PC-9 (cell line): ENCODE measurements around the gene PCK2. TPM values are rescaled to one million over a fixed set of nuclear protein-coding genes. Genes with fewer than 3 reads are reported as not detected.

Experiments used
- BruUV-seq: library from RNA; stranded (reverse); fragments of 400-500 nt; replicated peaks from 2 replicates; lab custom pipeline; 2021; lab: Mats Ljungman, UMichigan
- CTCF ChIA-PET: fragments of 300-600 bp; sonication (Branson Sonifier 250); formaldehyde crosslinking; loops from one replicate; lab custom pipeline; 2022; ENCODE audit warnings: antibody characterized with exemption; lab: Charles Lee
- POLR2A ChIA-PET: fragments of 300-600 bp; sonication (Branson Sonifier 250); formaldehyde crosslinking; loops from one replicate; lab custom pipeline; 2022; ENCODE audit warnings: antibody characterized with exemption; ENCODE audit not compliant: unreplicated experiment; lab: Charles Lee
- DNase-seq, 2 experiments: peaks; one replicate each; pipeline versions ENCODE4 v3.0.0 to v3.0.0-alpha.2; 2015 to 2022; ENCODE audit warnings: mixed read lengths in 1 of 2
- H2AFZ ChIP-seq: fragments of 200-600 bp; sonication (generic); 2 replicates; pipeline ENCODE4 v1.8.1; 2017; ENCODE audit warnings: antibody characterized with exemption
- H3F3A ChIP-seq: fragments of 200-600 bp; sonication (generic); 2 replicates; pipeline ENCODE4 v1.8.1; 2017; ENCODE audit warnings: antibody characterized with exemption, mild to moderate bottlenecking, low read depth; ENCODE audit not compliant: insufficient read depth
- H3K27ac ChIP-seq: fragments of 200-600 bp; sonication (generic); 2 replicates; pipeline ENCODE4 v1.6.1; 2016; ENCODE audit warnings: mixed run types
- H3K27me3 ChIP-seq: fragments of 200-600 bp; sonication (generic); 2 replicates; pipeline ENCODE4 v1.6.1; 2016; ENCODE audit warnings: low read depth, mixed run types; ENCODE audit not compliant: insufficient read depth
- H3K36me3 ChIP-seq: fragments of 200-600 bp; sonication (generic); 2 replicates; pipeline ENCODE4 v1.6.1; 2016; ENCODE audit warnings: low read depth, mixed run types
- H3K4me1 ChIP-seq: fragments of 200-600 bp; sonication (generic); replicated peaks from 2 replicates; pipeline ENCODE4 v1.6.1; 2016; ENCODE audit warnings: mixed run types; ENCODE audit not compliant: insufficient read depth
- H3K4me2 ChIP-seq: fragments of 200-600 bp; sonication (generic); 2 replicates; pipeline ENCODE4 v1.6.1; 2017; ENCODE audit warnings: mixed run types
- H3K4me3 ChIP-seq: fragments of 200-600 bp; sonication (generic); 2 replicates; pipeline ENCODE4 v1.6.1; 2016; ENCODE audit warnings: mixed run types
- H3K79me2 ChIP-seq: fragments of 200-600 bp; sonication (generic); 2 replicates; pipeline ENCODE4 v1.6.1; 2017; ENCODE audit warnings: low read depth, mixed run types
- H3K9me2 ChIP-seq: fragments of 200-600 bp; sonication (generic); 2 replicates; pipeline ENCODE4 v1.8.1; 2017; ENCODE audit warnings: mild to moderate bottlenecking; ENCODE audit not compliant: insufficient read depth
- H3K9me3 ChIP-seq: fragments of 200-600 bp; sonication (generic); 2 replicates; pipeline ENCODE4 v1.8.1; 2016; ENCODE audit warnings: low read depth; ENCODE audit not compliant: insufficient read depth
- H4K20me1 ChIP-seq: fragments of 200-600 bp; sonication (generic); 2 replicates; pipeline ENCODE4 v1.8.1; 2017; ENCODE audit not compliant: insufficient read depth
- CTCF ChIP-seq: fragments of 200-600 bp; sonication (generic); conservative IDR thresholded peaks from 2 replicates; pipeline ENCODE4 v1.6.1; 2017; ENCODE audit warnings: mixed run types, antibody characterized with exemption, mild to moderate bottlenecking, moderate library complexity
- EZH2 ChIP-seq: fragments of 200-600 bp; sonication (generic); IDR thresholded peaks from 2 replicates; pipeline ENCODE4 v1.8.0; 2017; ENCODE audit warnings: antibody characterized with exemption, low read depth
- intact Hi-C: fragments of 100-400 bp; cut with micrococcal nuclease; formaldehyde crosslinking; loops from one replicate; pipeline ENCODE4 v1.10.0; 2022; ENCODE audit not compliant: unreplicated experiment
- total RNA-seq: library from RNA; stranded (reverse); gene quantifications from 2 replicates; pipeline ENCODE4 v1.2.3, GENCODE V29; 2021

Gene PCK2
- total RNA-seq, 1 experiment from 2014 or later = 77.4 TPM

GRCh38 chr14:24138396-24139271 lies 44.5 kb downstream of the PCK2 start:
- Histone ChIP-seq H3K79me2 (peaks cover 21% of the 10 kb centered on the region), H3K27ac (no peak overlapping the region), H3K9me3 (no peaks in the 10 kb centered on the region), H3K36me3 (no peaks in the 10 kb centered on the region), H3K4me3 (no peak overlapping the region), H3K27me3 (no peaks in the 10 kb centered on the region), H4K20me1 (no peaks in the 10 kb centered on the region), H3K4me2 (peak overlapping the region; percentile 85; the same call in 1 of the 2 replicates), H3K4me1 (peaks cover 20% of the 10 kb centered on the region), H3F3A (peaks cover 14% of the 10 kb centered on the region), H3K9me2 (no peaks in the 10 kb centered on the region), H2AFZ (no peak overlapping the region)
- TF ChIP-seq CTCF = no peak
- no peak for TF ChIP-seq EZH2
- intact Hi-C loops = no loop called here
- BruUV-seq = no TSS peak
- ChIA-PET CTCF (no interaction called here), POLR2A (no interaction called here)
- no peak for DNase-seq

GRCh38 chr14:24139272-24139934 lies 45.3 kb downstream of the PCK2 start:
- POLR2A ChIA-PET = no interaction called here
- Histone ChIP-seq H4K20me1 (no peaks in the 10 kb centered on the region), H3K9me3 (no peaks in the 10 kb centered on the region), H3K4me1 (peaks cover 20% of the 10 kb centered on the region), H2AFZ (no peak overlapping the region), H3K27me3 (no peaks in the 10 kb centered on the region), H3F3A (peaks cover 14% of the 10 kb centered on the region), H3K9me2 (no peaks in the 10 kb centered on the region), H3K4me3 (peak overlapping the region; percentile 74; the same call in 1 of the 2 replicates), H3K36me3 (no peaks in the 10 kb centered on the region), H3K4me2 (peak overlapping the region; percentile 85), H3K79me2 (peaks cover 21% of the 10 kb centered on the region), H3K27ac (no peak overlapping the region)
- CTCF ChIA-PET = no interaction called here
- DNase-seq = no peak
- TF ChIP-seq CTCF (no peak), EZH2 (no peak)
- no TSS peak for BruUV-seq
- intact Hi-C loops = no loop called here

GRCh38 chr14:24141097-24141880 lies 47.2 kb downstream of the PCK2 start, which contains the start of gene EMC9:
Gene EMC9 (minus strand): TSS chr14:24141591. CDS start chr14:24141304, 287 bp downstream.
- no peaks in the 10 kb centered on the region for H3K27me3 ChIP-seq
- CTCF ChIA-PET = interaction anchor here (0.7 kb wide), 2 partner anchors 12 to 20 kb away, joined by 3 read pairs; no protein-coding TSS in a partner anchor
- H3K4me1 ChIP-seq = peaks cover 23% of the 10 kb centered on the region
- peak within 1 kb of the TSS; percentile 38 for H3K27ac ChIP-seq
- H3K9me2 ChIP-seq = no peaks in the 10 kb centered on the region
- H3F3A ChIP-seq = peaks cover 7% of the 10 kb centered on the region
- POLR2A ChIA-PET = interaction anchor here (0.6 to 0.9 kb wide), 3 partner anchors 20 to 589 kb away, joined by 3 to 14 read pairs (median 5); partner anchors contain the start of gene IRF9
- peak within 1 kb of the TSS; percentile 70 for H2AFZ ChIP-seq
- BruUV-seq = TSS peak; percentile 18
- H3K9me3 ChIP-seq = no peaks in the 10 kb centered on the region
- peak within 1 kb of the TSS; percentile 85 for H3K4me2 ChIP-seq
- peaks cover 38% of the 10 kb centered on the region for H3K79me2 ChIP-seq
- H3K36me3 ChIP-seq = no peaks in the 10 kb centered on the region
- no peak for TF ChIP-seq CTCF
- no peak for TF ChIP-seq EZH2
- intact Hi-C loops = no loop called here
- peak; percentile 88 to 91 for DNase-seq
- H4K20me1 ChIP-seq = no peaks in the 10 kb centered on the region
- H3K4me3 ChIP-seq = peak within 1 kb of the TSS; percentile 74
